A549 (cell line): ENCODE measurements around the gene TP73. TPM values are rescaled to one million over a fixed set of nuclear protein-coding genes. Genes with fewer than 3 reads are reported as not detected.

Source experiments
- ATAC-seq, 2 experiments: fragments of 200-7000 bp in 1 of 2; fragments of >200 bp in 1 of 2; cut with Nextera tagmentation in 1 of 2; cut with Tn5 transposase in 1 of 2; 3 replicates each; pipeline versions ENCODE4 v1.8.0 to v1.9.1; 2018 to 2020; ENCODE audit warnings: mild to moderate bottlenecking in 1 of 2, moderate library complexity in 1 of 2
- CTCF ChIA-PET: fragments of 300-600 bp; sonication (Branson Sonifier 250); formaldehyde crosslinking; extraction: SDS; loops from one replicate; lab custom pipeline; 2021; ENCODE audit warnings: antibody characterized with exemption, inconsistent platforms; lab: Yijun Ruan, JAX
- POLR2A ChIA-PET: fragments of 350-600 bp; formaldehyde crosslinking; extraction: SDS; loops from one replicate; lab custom pipeline; 2021; ENCODE audit warnings: antibody characterized with exemption, inconsistent platforms; lab: Yijun Ruan, JAX
- DNase-seq, 2 experiments: peaks; one replicate each; pipeline versions ENCODE4 v3.0.0 to v3.0.0-alpha.2; 2011 to 2016; ENCODE audit warnings: low read depth in 1 of 2, low spot score in 1 of 2
- FAIRE-seq: peaks from 2 replicates; lab custom pipeline; 2011; peaks lifted over from hg19 to GRCh38; lab: Jason Lieb, UNC
- H3K27ac ChIP-seq, 2 experiments: fragments of >200 bp; sonication (Bioruptor Twin); formaldehyde crosslinking; 3 replicates each; pipeline ENCODE4 v1.5.1; 2016 to 2017
- H3K4me1 ChIP-seq: fragments of >200 bp; sonication (Bioruptor Twin); formaldehyde crosslinking; 3 replicates; pipeline ENCODE4 v1.6.1; 2016
- H3K4me2 ChIP-seq: fragments of >200 bp; sonication (Bioruptor Twin); formaldehyde crosslinking; 3 replicates; pipeline ENCODE4 v1.6.1; 2016
- H3K4me3 ChIP-seq: fragments of >200 bp; sonication (Bioruptor Twin); formaldehyde crosslinking; 3 replicates; pipeline ENCODE4 v1.5.1; 2016
- H3K9me3 ChIP-seq: fragments of >200 bp; sonication (Bioruptor Twin); formaldehyde crosslinking; 3 replicates; pipeline ENCODE4 v1.6.1; 2016
- CBX2 ChIP-seq: fragments of 200-600 bp; sonication (generic); IDR thresholded peaks from 2 replicates; pipeline ENCODE4 v1.6.1; 2016; ENCODE audit warnings: low read depth, mild to moderate bottlenecking, borderline replicate concordance
- CHD2 ChIP-seq: fragments of 150-350 bp; IDR thresholded peaks from 2 replicates; pipeline ENCODE4 v1.6.1; 2014; ENCODE audit warnings: low read length; ENCODE audit not compliant: partially characterized antibody
- CTCF ChIP-seq: fragments of >200 bp; sonication (Bioruptor Twin); formaldehyde crosslinking; IDR thresholded peaks from 3 replicates; pipeline ENCODE4 v1.5.1; 2016
- E2F6 ChIP-seq: IDR thresholded peaks from 2 replicates; pipeline ENCODE4 v1.6.1; 2012; ENCODE audit warnings: low read depth, borderline replicate concordance
- EHMT2 ChIP-seq: fragments of 200-600 bp; sonication (generic); IDR thresholded peaks from 2 replicates; pipeline ENCODE4 v1.6.1; 2016; ENCODE audit warnings: antibody characterized with exemption, low read depth, mild to moderate bottlenecking, moderate library complexity
- EP300 ChIP-seq, 2 experiments: fragments of >200 bp; sonication (Bioruptor Twin); formaldehyde crosslinking; IDR thresholded peaks; 2 replicates in 1 of 2; 3 replicates in 1 of 2; pipeline ENCODE4 v1.6.1; 2016 to 2017
- ESRRA ChIP-seq: fragments of 150-350 bp; IDR thresholded peaks from 2 replicates; pipeline ENCODE4 v1.6.1; 2014; ENCODE audit warnings: mild to moderate bottlenecking, low read length, borderline replicate concordance
- FOSL2 ChIP-seq, 2 experiments: fragments of 450-650 bp in 1 of 2; fragments of >200 bp in 1 of 2; sonication (Bioruptor Twin) in 1 of 2; formaldehyde crosslinking; IDR thresholded peaks; 2 replicates each; pipeline versions ENCODE4 v1.5.0 to v1.6.1; 2016 to 2020; ENCODE audit warnings: mild to moderate bottlenecking in 1 of 2, moderate library complexity in 1 of 2
- HOXB13 ChIP-seq: fragments of 250-450 bp; sonication (Bioruptor Pico); IDR thresholded peaks from 2 replicates; pipeline ENCODE4 v1.5.0; 2020; ENCODE audit warnings: low read depth, mild to moderate bottlenecking, moderate library complexity
- JUN ChIP-seq, 2 experiments: fragments of >200 bp; sonication (Bioruptor Twin); formaldehyde crosslinking; IDR thresholded peaks; 2 replicates in 1 of 2; 3 replicates in 1 of 2; pipeline ENCODE4 v1.6.1; 2016 to 2017
- JUNB ChIP-seq: fragments of >200 bp; sonication (Bioruptor Twin); formaldehyde crosslinking; IDR thresholded peaks from 2 replicates; pipeline ENCODE4 v1.6.1; 2016
- MAFK ChIP-seq: fragments of 450-650 bp; IDR thresholded peaks from 2 replicates; pipeline ENCODE4 v1.6.1; 2014; ENCODE audit not compliant: partially characterized antibody
- PHF8 ChIP-seq: fragments of 200-600 bp; sonication (generic); IDR thresholded peaks from 2 replicates; pipeline ENCODE4 v1.6.1; 2016; ENCODE audit warnings: low read depth, mild to moderate bottlenecking, antibody characterized with exemption, moderate library complexity, borderline replicate concordance
- RAD21 ChIP-seq, 2 experiments: fragments of >200 bp in 1 of 2; sonication (Bioruptor Twin) in 1 of 2; formaldehyde crosslinking in 1 of 2; IDR thresholded peaks in 1 of 2; conservative IDR thresholded peaks in 1 of 2; 2 replicates in 1 of 2; 3 replicates in 1 of 2; pipeline ENCODE4 v1.6.1; 2012 to 2018; ENCODE audit warnings: inconsistent platforms in 1 of 2
- RCOR1 ChIP-seq: fragments of 150-350 bp; IDR thresholded peaks from 2 replicates; pipeline ENCODE4 v1.6.1; 2014; ENCODE audit warnings: antibody characterized with exemption, low read length, low read depth
- SMC3 ChIP-seq: fragments of >200 bp; sonication (Bioruptor Twin); formaldehyde crosslinking; IDR thresholded peaks from 3 replicates; pipeline ENCODE4 v1.6.1; 2018; ENCODE audit warnings: inconsistent platforms
- SREBF2 ChIP-seq: fragments of 450-650 bp; IDR thresholded peaks from 2 replicates; pipeline ENCODE4 v1.6.1; 2014; ENCODE audit warnings: mild to moderate bottlenecking, moderate library complexity
- TP53 ChIP-seq: fragments of 250-450 bp; sonication (Bioruptor Pico); IDR thresholded peaks from 2 replicates; pipeline ENCODE4 v1.5.0; 2021; ENCODE audit warnings: mild to moderate bottlenecking, moderate library complexity
- ZC3H11A ChIP-seq: fragments of 450-650 bp; IDR thresholded peaks from 2 replicates; pipeline ENCODE4 v1.6.1; 2014; ENCODE audit warnings: antibody characterized with exemption, mild to moderate bottlenecking
- ZFP36 ChIP-seq: fragments of 450-650 bp; IDR thresholded peaks from 2 replicates; pipeline ENCODE4 v1.6.1; 2014; ENCODE audit warnings: borderline replicate concordance; ENCODE audit not compliant: partially characterized antibody
- ZNF302 ChIP-seq: fragments of 250-450 bp; sonication (Bioruptor Pico); IDR thresholded peaks from 2 replicates; pipeline ENCODE4 v1.9.0; 2021; ENCODE audit warnings: inconsistent platforms, mild to moderate bottlenecking, moderate library complexity
- ZSCAN20 ChIP-seq: fragments of 250-450 bp; sonication (Bioruptor Pico); IDR thresholded peaks from 2 replicates; pipeline ENCODE4 v1.8.0; 2022; ENCODE audit warnings: mild to moderate bottlenecking, moderate library complexity
- WGBS: methylation state at CpG from one replicate; pipeline ENCODE4 v1.1.6; 2017; ENCODE audit errors: missing lambda C conversion rate; 5-methylcytosine and 5-hydroxymethylcytosine counted together
- polyA plus RNA-seq, 4 experiments: library from polyadenylated mRNA; depleted of rRNA in 3 of 4; stranded (reverse); fragments of >200 nt; fragmentation: RNase III in 1 of 4; extraction: RNeasy Plus Mini Kit Qiagen cat#74134 plus additional on column Dnase treatment in 1 of 4; gene quantifications; 2 replicates in 3 of 4; 3 replicates in 1 of 4; pipeline ENCODE4 v1.2.3, GENCODE V29; 2011 to 2017
- TF ChIP-seq, protein P1 (sequence below): fragments of 450-650 bp; IDR thresholded peaks from 2 replicates; pipeline ENCODE4 v1.6.1; 2014; ENCODE audit warnings: antibody characterized with exemption
- TF ChIP-seq, protein P2 (sequence below): fragments of 150-350 bp; IDR thresholded peaks from 2 replicates; pipeline ENCODE4 v1.6.1; 2014; ENCODE audit warnings: low read depth, mild to moderate bottlenecking, low read length
- TF ChIP-seq, protein P3 (sequence below): fragments of 250-450 bp; sonication (Bioruptor Pico); IDR thresholded peaks from 2 replicates; pipeline ENCODE4 v1.5.0; 2021; ENCODE audit warnings: mild to moderate bottlenecking, moderate library complexity, borderline replicate concordance

Gene TP73
- polyA plus RNA-seq, 2 of the 4 experiments (the other 2 are of a cell fraction), result 0.01 to 0.25 TPM

DNA sequence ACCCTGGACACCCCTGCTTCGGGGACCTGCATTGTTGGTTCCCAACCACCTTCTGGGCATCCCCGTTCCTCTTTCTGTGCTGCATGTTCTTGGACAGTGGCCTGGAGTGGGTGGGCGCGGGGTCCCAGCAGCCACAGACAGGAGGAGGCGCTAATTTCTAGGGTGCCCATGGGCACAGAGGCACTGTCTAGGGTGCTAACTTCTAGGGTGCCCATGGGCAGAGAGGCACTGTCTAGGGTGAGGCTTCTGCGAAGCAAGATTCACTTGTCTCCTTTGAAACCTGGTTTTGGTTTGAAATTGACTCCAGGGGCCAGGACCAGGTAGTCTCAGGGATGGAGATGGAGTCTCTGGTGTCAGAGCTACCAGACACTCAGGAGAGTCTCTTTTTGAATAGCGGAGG is 40.2 kb upstream of the TP73 start:
- peaks cover 32% of the 10 kb centered on the region for H3K4me1 ChIP-seq
- WGBS, result 80% methylated on average over 1 of the region's 7 CpGs
- POLR2A ChIA-PET, result no interaction called here
- no peaks in the 10 kb centered on the region for H3K9me3 ChIP-seq
- FAIRE-seq (no peak), DNase-seq (no peak), ATAC-seq (peak in 1 of 2 experiments; percentile 21; a peak in 3 of 6 replicates)
- peak overlapping the region; percentile 95 for H3K4me2 ChIP-seq
- peak overlapping the region in 1 of 2 experiments; percentile 74; a peak in 3 of 6 replicates for H3K27ac ChIP-seq
- no peak for TF ChIP-seq ESRRA
- TF ChIP-seq JUN (IDR thresholded peaks at IDR 0.05), result no peak
- no peak for TF ChIP-seq ZNF302 (CRISPR knock-in tag)
- no peak for TF ChIP-seq ZC3H11A
- TF ChIP-seq, protein P1, sequence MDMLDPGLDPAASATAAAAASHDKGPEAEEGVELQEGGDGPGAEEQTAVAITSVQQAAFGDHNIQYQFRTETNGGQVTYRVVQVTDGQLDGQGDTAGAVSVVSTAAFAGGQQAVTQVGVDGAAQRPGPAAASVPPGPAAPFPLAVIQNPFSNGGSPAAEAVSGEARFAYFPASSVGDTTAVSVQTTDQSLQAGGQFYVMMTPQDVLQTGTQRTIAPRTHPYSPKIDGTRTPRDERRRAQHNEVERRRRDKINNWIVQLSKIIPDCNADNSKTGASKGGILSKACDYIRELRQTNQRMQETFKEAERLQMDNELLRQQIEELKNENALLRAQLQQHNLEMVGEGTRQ, result no peak
- no peak for TF ChIP-seq EHMT2
- H3K4me3 ChIP-seq, result peak overlapping the region; percentile 57
- CTCF ChIA-PET, result interaction anchor here (0.9 kb wide), 1 partner anchor 120 kb away, joined by 3 read pairs; no protein-coding TSS in a partner anchor

- WGBS, result 32% methylated on average over 15 of the region's 20 CpGs
- no peaks in the 10 kb centered on the region for H3K9me3 ChIP-seq
- no peak overlapping the region for H3K4me3 ChIP-seq
- peak; percentile 61 for TF ChIP-seq CTCF
- TF ChIP-seq PHF8, result no peak
- peak; percentile 69 to 74 for TF ChIP-seq RAD21 (conservative IDR thresholded peaks at IDR 0.05 in 1 of 2, IDR thresholded peaks at IDR 0.05 in 1 of 2)
- no peak for TF ChIP-seq FOSL2 (IDR thresholded peaks at IDR 0.05)
- peak; percentile 65 for TF ChIP-seq FOSL2 (CRISPR knock-in tag; IDR thresholded peaks at IDR 0.05)
- TF ChIP-seq SMC3, result peak; percentile 64
- no peak overlapping the region for H3K4me2 ChIP-seq
- ChIA-PET POLR2A (no interaction called here), CTCF (interaction anchor here (0.6 to 2.3 kb wide), 23 partner anchors 11 to 149 kb away, joined by 3 to 10 read pairs (median 4); no protein-coding TSS in a partner anchor)
- ATAC-seq, result peak in 1 of 2 experiments; percentile 36; a peak in 2 of 6 replicates
- peak in 1 of 2 experiments; percentile 38 for DNase-seq
- FAIRE-seq, result no peak
- 0 out of 6 replicates have a peak overlapping the region, but pooled peaks of 1 of the 2 experiments have one; percentile 24 for H3K27ac ChIP-seq
- peaks cover 32% of the 10 kb centered on the region for H3K4me1 ChIP-seq
Observed at GRCh38 chr1:3614755-3615742, 37.3 kb upstream of the TP73 start.

DNA sequence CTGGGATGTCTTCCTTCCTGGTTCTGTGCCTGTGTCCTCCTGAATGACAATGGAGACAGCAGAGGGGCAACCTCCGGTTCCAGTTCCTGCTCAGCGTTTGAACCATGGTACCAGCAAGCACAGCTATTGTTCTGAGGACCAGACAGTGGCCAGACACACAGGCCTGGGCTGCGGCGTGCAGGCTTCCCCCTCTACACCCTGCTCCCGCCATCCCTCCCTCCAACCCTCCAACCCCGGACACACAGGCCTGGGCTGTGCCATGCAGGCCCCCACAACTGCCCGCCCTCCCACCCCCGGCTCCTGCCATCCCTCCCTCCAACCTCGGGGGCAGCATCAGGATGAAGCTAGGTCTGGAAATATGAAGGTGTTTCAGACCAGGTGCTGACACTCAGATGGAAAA is 35.5 kb upstream of the TP73 start:
- DNase-seq (no peak), ATAC-seq (no peak), FAIRE-seq (no peak)
- CTCF ChIA-PET, result interaction anchor here (0.7 to 1.5 kb wide), 4 partner anchors 28 to 164 kb away, joined by 3 to 5 read pairs (median 3); no protein-coding TSS in a partner anchor
- 81% methylated on average over 5 of the region's 9 CpGs for WGBS
- Histone ChIP-seq H3K4me1 (peaks cover 28% of the 10 kb centered on the region), H3K4me2 (no peak overlapping the region), H3K27ac (no peak overlapping the region), H3K4me3 (no peak overlapping the region), H3K9me3 (no peaks in the 10 kb centered on the region)
- POLR2A ChIA-PET, result no interaction called here
- TF ChIP-seq E2F6, result no peak
- TF ChIP-seq FOSL2 (IDR thresholded peaks at IDR 0.05), result no peak
- no peak for TF ChIP-seq FOSL2 (CRISPR knock-in tag; IDR thresholded peaks at IDR 0.05)
- no peak for TF ChIP-seq MAFK
- no peak for TF ChIP-seq RCOR1
- no peak for TF ChIP-seq CBX2
- TF ChIP-seq ZFP36, result no peak
- no peak for TF ChIP-seq ZC3H11A
- no peak for TF ChIP-seq SREBF2
- no peak for TF ChIP-seq CHD2
- TF ChIP-seq, protein P2, sequence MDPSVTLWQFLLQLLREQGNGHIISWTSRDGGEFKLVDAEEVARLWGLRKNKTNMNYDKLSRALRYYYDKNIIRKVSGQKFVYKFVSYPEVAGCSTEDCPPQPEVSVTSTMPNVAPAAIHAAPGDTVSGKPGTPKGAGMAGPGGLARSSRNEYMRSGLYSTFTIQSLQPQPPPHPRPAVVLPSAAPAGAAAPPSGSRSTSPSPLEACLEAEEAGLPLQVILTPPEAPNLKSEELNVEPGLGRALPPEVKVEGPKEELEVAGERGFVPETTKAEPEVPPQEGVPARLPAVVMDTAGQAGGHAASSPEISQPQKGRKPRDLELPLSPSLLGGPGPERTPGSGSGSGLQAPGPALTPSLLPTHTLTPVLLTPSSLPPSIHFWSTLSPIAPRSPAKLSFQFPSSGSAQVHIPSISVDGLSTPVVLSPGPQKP, result no peak
- no peak for TF ChIP-seq TP53 (CRISPR knock-in tag)
- no peak for TF ChIP-seq EP300 (IDR thresholded peaks at IDR 0.05)
- TF ChIP-seq HOXB13 (CRISPR knock-in tag), result no peak
- no peak for TF ChIP-seq JUNB
- TF ChIP-seq, protein P3, sequence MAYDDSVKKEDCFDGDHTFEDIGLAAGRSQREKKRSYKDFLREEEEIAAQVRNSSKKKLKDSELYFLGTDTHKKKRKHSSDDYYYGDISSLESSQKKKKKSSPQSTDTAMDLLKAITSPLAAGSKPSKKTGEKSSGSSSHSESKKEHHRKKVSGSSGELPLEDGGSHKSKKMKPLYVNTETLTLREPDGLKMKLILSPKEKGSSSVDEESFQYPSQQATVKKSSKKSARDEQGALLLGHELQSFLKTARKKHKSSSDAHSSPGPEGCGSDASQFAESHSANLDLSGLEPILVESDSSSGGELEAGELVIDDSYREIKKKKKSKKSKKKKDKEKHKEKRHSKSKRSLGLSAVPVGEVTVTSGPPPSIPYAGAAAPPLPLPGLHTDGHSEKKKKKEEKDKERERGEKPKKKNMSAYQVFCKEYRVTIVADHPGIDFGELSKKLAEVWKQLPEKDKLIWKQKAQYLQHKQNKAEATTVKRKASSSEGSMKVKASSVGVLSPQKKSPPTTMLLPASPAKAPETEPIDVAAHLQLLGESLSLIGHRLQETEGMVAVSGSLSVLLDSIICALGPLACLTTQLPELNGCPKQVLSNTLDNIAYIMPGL, result no peak
- no peak for TF ChIP-seq ZSCAN20 (CRISPR knock-in tag)
